ENCODE measurements around the gene FAM171A1. TPM values are rescaled to one million over a fixed set of nuclear protein-coding genes. Genes with fewer than 3 reads are reported as not detected.
A peak's percentile ranks its signal among the peaks of the same experiment; 100 is the strongest.

Gene FAM171A1
- total and polyA plus RNA-seq, 2 of the 13 experiments (the other 11 are each of a cell fraction or from before 2014, with no cell fraction given) = 21.5 to 34.7 TPM

DNA sequence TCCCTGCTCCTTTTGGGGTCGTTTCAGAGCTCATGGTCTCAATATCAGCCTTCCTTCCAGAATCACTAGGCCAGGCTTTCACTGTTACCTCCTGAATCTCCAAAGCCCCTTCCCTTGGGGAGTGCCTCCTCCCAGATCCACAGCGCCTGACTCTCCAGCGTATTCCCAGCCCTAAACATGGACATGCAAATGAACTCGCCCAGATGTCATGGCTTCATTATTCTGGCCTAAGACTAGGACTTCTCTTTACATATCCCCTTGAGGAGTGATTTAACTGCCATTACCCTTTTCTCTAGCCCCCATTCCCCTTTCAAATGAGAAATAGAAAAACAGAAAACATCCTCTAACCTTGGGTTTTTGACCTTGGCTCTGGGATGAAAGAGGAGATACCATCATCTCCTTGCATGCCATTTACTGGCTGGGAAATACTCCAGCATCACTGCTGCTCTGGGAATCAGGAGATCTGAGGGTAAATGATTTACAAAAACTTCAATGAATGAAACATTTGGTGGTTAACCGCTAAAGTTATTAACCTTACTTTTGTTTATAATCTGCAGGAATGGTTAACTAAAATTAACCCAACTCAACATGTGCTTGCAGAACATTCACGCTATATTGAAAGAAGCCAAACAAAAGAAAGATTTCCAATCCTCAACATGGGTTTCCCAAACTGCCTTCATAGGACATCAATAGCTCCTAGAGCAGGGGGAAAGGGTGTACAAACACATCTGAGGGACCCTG lies 37.0 kb downstream of the FAM171A1 start (continued):
- TF ChIP-seq BCLAF1 (IDR thresholded peaks at IDR 0.05) (no peak), TFE3 (CRISPR knock-in tag; IDR thresholded peaks at IDR 0.05) (peak; percentile 60; the same call in 1 of the 2 replicates), ZNF263 (CRISPR knock-in tag; IDR thresholded peaks at IDR 0.05) (no peak), ZSCAN5A (CRISPR knock-in tag; IDR thresholded peaks at IDR 0.05; ENCODE audit: borderline replicate concordance) (no peak), ZNF282 (IDR thresholded peaks at IDR 0.05; ENCODE audit: partially characterized antibody) (no peak), ZBTB38 (CRISPR knock-in tag; IDR thresholded peaks at IDR 0.05) (no peak), CREBL2 (CRISPR knock-in tag; IDR thresholded peaks at IDR 0.05; ENCODE audit: borderline replicate concordance) (no peak), ISL2 (CRISPR knock-in tag; IDR thresholded peaks at IDR 0.05) (peak; percentile 86), KLF9 (CRISPR knock-in tag; IDR thresholded peaks at IDR 0.05; ENCODE audit: low read depth) (no peak), TEF (CRISPR knock-in tag; IDR thresholded peaks at IDR 0.05) (no peak), MED13 (CRISPR knock-in tag; IDR thresholded peaks at IDR 0.05) (peak; percentile 31; the same call in 1 of the 2 replicates), ZFP62 (CRISPR knock-in tag; IDR thresholded peaks at IDR 0.05) (no peak), CHCHD3 (CRISPR knock-in tag; IDR thresholded peaks at IDR 0.05) (no peak), ZNF317 (CRISPR knock-in tag; IDR thresholded peaks at IDR 0.05) (peak; percentile 89), RBAK (CRISPR knock-in tag; IDR thresholded peaks at IDR 0.05) (no peak), TCF7 (IDR thresholded peaks at IDR 0.05; ENCODE audit: low read depth) (peak; percentile 92)
- TF ChIP-seq, protein P1, sequence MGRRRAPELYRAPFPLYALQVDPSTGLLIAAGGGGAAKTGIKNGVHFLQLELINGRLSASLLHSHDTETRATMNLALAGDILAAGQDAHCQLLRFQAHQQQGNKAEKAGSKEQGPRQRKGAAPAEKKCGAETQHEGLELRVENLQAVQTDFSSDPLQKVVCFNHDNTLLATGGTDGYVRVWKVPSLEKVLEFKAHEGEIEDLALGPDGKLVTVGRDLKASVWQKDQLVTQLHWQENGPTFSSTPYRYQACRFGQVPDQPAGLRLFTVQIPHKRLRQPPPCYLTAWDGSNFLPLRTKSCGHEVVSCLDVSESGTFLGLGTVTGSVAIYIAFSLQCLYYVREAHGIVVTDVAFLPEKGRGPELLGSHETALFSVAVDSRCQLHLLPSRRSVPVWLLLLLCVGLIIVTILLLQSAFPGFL (CRISPR knock-in tag; IDR thresholded peaks at IDR 0.05) = no peak
